HG03342 (cell line): ENCODE measurements around the gene CTIF.

Source experiments
- ATAC-seq: cut with Tn5 transposase; IDR thresholded peaks from one replicate; pipeline ENCODE4 v1.9.1; 2021; ENCODE audit warnings: mild to moderate bottlenecking, moderate library complexity; ENCODE audit not compliant: unreplicated experiment

Gene CTIF

DNA sequence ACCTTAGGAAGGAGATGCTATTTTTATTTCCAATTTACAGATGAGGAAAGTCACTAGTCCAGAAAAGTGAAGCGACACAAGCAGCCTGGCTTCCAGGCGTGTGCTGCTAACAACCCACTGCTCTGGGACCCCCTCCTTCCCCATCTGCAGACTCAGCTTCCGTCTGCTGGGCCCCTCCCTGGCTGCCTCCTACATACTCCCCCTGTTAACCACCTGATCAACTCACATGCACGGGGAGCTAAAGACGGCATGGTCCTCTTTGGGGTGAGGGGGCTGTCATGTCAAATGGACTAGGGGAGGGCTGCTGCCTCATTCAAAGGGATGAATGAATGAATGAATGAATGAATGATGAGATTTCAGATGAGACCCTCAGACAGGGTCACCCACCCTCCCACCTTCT is 184.2 kb downstream of the CTIF start:
- no peak for ATAC-seq

- ATAC-seq: no peak
Observed at GRCh38 chr18:48723837-48724236, 185.0 kb downstream of the CTIF start.

DNA sequence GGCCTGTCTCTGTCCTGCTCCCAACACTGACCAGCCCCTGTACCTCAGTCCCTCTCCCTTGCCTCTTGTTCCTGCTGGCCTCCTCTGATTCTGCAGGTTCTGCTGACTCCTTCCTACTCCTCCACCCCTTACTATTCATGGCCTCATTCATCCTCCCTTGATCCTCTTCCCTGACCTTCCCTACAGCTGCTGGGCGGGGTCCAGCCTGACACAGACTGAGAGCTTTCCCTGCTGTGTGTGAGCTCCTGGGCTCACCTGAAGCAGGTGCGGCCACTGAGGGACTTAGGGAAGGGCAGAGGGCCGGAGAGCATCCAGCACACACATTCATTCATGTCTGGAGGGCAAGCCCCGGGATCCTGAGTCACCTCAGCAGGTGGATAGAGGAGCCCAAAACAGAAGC is 185.6 kb downstream of the CTIF start:
- ATAC-seq: no peak

GRCh38 chr18:48724939-48725338 is 186.1 kb downstream of the CTIF start:
- ATAC-seq: no peak

GRCh38 chr18:48725562-48725961 is 186.7 kb downstream of the CTIF start:
- no peak for ATAC-seq

GRCh38 chr18:48727681-48728080 is 188.8 kb downstream of the CTIF start:
- no peak for ATAC-seq

- ATAC-seq: no peak
Observed at GRCh38 chr18:48728204-48728833, 189.5 kb downstream of the CTIF start.

DNA sequence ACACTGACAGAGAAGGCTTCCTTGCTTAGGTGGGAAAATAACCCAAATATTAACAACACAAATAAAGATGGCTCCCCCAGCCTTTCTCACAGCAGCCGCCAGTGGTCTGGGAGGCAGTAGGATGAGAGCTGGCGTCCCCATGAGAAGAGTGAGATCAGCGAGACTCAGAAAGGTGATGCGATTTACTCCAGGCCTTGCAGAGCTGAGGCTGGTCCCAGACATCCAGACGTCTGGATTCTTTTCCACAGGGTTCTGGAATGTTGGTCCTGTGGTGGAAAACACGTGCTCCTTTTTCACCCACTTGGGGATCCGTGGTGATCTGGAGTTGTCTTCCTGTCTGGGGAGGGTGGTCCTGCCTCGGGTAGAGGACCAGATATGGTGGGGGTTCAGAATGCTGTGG is 190.6 kb downstream of the CTIF start:
- no peak for ATAC-seq

DNA sequence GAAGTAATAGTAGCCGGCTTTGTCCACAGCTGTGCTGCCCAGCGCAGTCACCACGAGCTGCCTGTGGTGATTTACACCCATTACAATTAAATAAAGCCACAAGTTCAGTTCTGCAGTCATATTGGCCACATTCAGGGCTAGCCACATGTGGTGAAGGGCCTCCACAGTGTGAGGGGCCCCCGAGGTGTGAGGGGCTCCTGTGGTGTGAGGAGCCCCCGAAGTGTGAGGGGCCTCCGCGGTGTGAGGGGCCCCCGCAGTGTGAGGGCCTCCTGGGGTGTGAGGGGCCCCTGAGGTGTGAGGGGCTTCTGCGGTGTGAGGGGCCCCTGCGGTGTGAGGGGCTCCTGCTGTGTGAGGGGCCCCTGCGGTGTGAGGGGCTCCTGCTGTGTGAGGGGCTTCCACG is 191.2 kb downstream of the CTIF start:
- no peak for ATAC-seq

GRCh38 chr18:48732767-48733424 is 194.1 kb downstream of the CTIF start:
- ATAC-seq: no peak

GRCh38 chr18:48733643-48734253 is 194.9 kb downstream of the CTIF start:
- no peak for ATAC-seq

- no peak for ATAC-seq
Observed at GRCh38 chr18:48734460-48734859, 195.6 kb downstream of the CTIF start.

- ATAC-seq: no peak
Observed at GRCh38 chr18:48735080-48735676, 196.3 kb downstream of the CTIF start.

DNA sequence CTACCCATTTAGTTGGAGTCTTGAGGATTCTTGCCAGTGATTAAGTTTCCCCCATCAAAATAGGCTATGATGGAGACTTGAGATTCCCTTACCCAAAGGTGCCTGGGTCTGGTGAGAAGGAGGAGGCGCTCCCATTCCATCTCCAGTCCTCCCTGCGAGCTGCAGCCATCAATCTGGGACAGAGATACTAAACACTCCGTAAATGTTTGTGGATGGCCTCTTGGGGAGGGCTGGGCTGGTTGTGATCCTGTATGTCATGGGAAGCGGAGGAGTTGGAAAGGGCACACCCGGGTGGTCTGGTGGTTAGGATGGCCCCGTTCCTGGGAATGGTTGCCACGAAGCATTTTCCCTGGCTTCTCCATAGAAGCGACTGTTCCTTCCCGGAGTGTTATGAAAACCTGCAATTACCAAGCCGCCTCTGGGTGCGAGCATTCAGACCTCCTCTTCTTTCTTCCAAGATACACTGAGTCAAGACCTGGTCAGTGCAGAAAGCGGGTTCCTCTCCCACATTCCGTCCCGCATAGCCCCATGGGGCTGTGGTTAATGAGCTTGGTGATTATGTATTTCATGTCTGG is 196.9 kb downstream of the CTIF start:
- ATAC-seq: no peak

GRCh38 chr18:48736321-48737260 is 197.8 kb downstream of the CTIF start:
- no peak for ATAC-seq

DNA sequence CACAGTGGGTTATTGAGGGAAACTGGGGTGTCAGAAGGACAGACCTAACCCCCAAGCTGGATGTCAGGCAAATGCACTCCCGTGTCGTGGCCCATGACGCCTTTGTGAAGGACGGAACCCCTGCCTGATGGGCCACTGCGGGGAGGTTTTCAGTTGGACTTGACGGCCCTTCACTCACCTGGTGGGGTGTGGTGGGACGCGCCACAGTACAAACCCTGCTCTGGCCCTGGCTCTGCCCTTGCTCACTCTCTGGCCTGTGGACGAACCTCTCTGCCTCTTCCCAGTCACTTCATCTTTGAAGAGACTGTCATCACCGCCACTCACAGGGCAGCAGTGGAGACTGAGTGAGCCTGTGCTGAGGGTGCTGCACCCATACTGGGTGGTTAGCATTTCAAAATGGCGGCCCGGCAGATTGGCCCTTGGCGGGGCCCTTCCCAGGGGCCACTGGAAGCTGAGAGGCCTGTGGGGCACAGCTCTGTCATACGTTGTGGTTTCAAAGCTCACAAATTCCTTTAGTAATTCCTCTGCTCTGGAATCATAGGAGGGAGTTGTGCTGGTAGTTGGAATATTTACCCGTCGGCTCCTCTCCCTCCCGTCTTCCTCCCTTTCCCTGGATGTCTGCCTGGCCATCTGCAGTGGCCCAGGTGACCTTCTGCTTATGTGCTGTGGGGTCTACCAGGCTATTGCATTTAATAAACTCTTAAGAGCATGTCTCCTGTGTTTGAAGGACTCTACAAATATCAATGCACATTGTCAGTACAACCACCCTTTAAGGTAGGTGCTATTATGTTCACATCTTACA is 200.6 kb downstream of the CTIF start:
- ATAC-seq: no peak

DNA sequence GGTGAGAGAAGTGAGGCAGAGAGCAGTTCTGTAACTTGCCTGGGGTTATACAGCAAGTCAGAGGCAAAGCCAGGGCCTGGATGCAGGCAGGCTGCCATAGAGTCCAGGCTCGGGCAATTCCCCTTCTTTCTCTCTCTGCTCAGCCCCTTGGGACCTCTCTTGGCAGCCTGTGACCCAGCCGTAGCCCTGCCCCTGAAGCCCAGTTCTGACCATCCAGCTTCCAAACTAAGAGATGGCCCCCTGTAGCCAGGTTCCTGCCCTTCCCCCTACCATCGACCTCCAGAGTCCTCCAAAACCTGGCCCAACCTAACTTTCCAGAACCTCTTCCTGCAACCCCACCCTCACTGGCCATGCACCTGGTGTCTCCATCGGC is 201.2 kb downstream of the CTIF start:
- ATAC-seq: no peak

DNA sequence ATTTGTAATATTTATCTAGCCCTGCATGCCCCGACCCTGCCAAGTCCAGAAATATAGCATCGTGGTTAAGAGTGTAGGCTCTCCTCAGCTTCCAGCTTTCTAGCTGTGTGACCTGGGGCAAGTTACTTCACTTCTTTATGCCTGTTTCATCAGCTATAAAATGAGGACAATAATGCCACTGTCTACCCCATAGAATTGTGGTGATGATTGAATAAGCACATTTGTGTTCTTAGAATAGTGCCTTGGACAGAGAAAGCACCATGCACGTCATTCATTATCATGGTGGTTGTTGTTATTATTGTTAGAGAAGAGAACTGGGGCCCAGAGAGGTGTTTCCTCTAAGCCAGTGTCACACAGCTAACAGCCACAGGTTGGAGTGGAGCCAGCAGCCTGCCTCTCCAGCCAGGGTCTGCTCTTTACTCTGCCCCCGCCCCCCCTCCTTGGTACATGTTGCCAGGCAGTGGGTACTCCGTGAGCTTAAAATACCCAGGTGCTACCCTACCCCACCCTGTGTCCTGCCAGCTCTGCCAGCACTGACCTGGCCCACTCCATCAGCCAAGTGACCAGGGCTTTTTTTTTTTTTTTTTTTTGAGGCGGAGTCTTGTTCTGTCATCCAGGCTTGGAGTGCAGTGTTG is 202.1 kb downstream of the CTIF start:
- ATAC-seq: no peak

GRCh38 chr18:48741866-48742265 is 203.0 kb downstream of the CTIF start:
- ATAC-seq: no peak
